ENCODE data around the gene PLSCR5.

The PLSCR5 gene

GRCh38 chr3:146542978-146543377 lies 62.2 kb downstream of the PLSCR5 start:
- DNase-seq (ENCODE audit: low read depth) = no peak

GRCh38 chr3:146542179-146542578 lies 63.0 kb downstream of the PLSCR5 start:
- TF ChIP-seq CTCF (IDR thresholded peaks at IDR 0.05; ENCODE audit: low read depth, low read length) (no peak), MYC (IDR thresholded peaks at IDR 0.05; ENCODE audit: low read depth, low read length) (no peak), MAX (IDR thresholded peaks at IDR 0.05; ENCODE audit: low read depth, low read length) (no peak), POLR2A (IDR thresholded peaks at IDR 0.05; ENCODE audit: extremely low read depth, insufficient read length) (no peak)
- DNase-seq (ENCODE audit: low read depth) = peak; percentile 64
- peak overlapping the region; percentile 75 for H3K4me3 ChIP-seq (ENCODE audit: low read depth, low read length)

More at GRCh38 chr3:146542978-146543377, 62.2 kb downstream of the PLSCR5 start:
- TF ChIP-seq MAX (IDR thresholded peaks at IDR 0.05; ENCODE audit: low read depth, low read length) = no peak
- no peak for TF ChIP-seq CTCF (IDR thresholded peaks at IDR 0.05; ENCODE audit: low read depth, low read length)
- no peak for TF ChIP-seq POLR2A (IDR thresholded peaks at IDR 0.05; ENCODE audit: extremely low read depth, insufficient read length)
- no peak for TF ChIP-seq MYC (IDR thresholded peaks at IDR 0.05; ENCODE audit: low read depth, low read length)
- peak overlapping the region; percentile 75 for H3K4me3 ChIP-seq (ENCODE audit: low read depth, low read length)

GRCh38 chr3:146540978-146541377 lies 64.2 kb downstream of the PLSCR5 start:
- H3K4me3 ChIP-seq (ENCODE audit: low read depth, low read length) = no peak overlapping the region
- no peak for DNase-seq (ENCODE audit: low read depth)
- TF ChIP-seq CTCF (IDR thresholded peaks at IDR 0.05; ENCODE audit: low read depth, low read length) (no peak), POLR2A (IDR thresholded peaks at IDR 0.05; ENCODE audit: extremely low read depth, insufficient read length) (no peak), MAX (IDR thresholded peaks at IDR 0.05; ENCODE audit: low read depth, low read length) (no peak), MYC (IDR thresholded peaks at IDR 0.05; ENCODE audit: low read depth, low read length) (no peak)

GRCh38 chr3:146540236-146540635 lies 64.9 kb downstream of the PLSCR5 start:
- no peak for DNase-seq (ENCODE audit: low read depth)
- H3K4me3 ChIP-seq (ENCODE audit: low read depth, low read length) = no peak overlapping the region
- TF ChIP-seq MAX (IDR thresholded peaks at IDR 0.05; ENCODE audit: low read depth, low read length) = no peak

GRCh38 chr3:146539315-146539714 lies 65.8 kb downstream of the PLSCR5 start:
- no peak for TF ChIP-seq MAX (IDR thresholded peaks at IDR 0.05; ENCODE audit: low read depth, low read length)
- no peak for TF ChIP-seq POLR2A (IDR thresholded peaks at IDR 0.05; ENCODE audit: extremely low read depth, insufficient read length)
- no peak for TF ChIP-seq CTCF (IDR thresholded peaks at IDR 0.05; ENCODE audit: low read depth, low read length)
- TF ChIP-seq MYC (IDR thresholded peaks at IDR 0.05; ENCODE audit: low read depth, low read length) = no peak
- DNase-seq (ENCODE audit: low read depth) = no peak
- H3K4me3 ChIP-seq (ENCODE audit: low read depth, low read length) = no peak overlapping the region

- H3K4me3 ChIP-seq (ENCODE audit: low read depth, low read length) = no peak overlapping the region
- TF ChIP-seq POLR2A (IDR thresholded peaks at IDR 0.05; ENCODE audit: extremely low read depth, insufficient read length) (no peak), CTCF (IDR thresholded peaks at IDR 0.05; ENCODE audit: low read depth, low read length) (no peak), MYC (IDR thresholded peaks at IDR 0.05; ENCODE audit: low read depth, low read length) (no peak)
- no peak for DNase-seq (ENCODE audit: low read depth)
Observed at GRCh38 chr3:146537603-146538002, 67.5 kb downstream of the PLSCR5 start.

All from NB4 (cell line).